Esophagus squamous epithelium (tissue), 5 donors: ENCODE measurements around the gene STK25. TPM values are rescaled to one million over a fixed set of nuclear protein-coding genes. Genes with fewer than 3 reads are reported as not detected.

Experiments
- DNase-seq: peaks from one replicate; lab custom pipeline; 2025; lab: John Stamatoyannopoulos, UW
- H3K27ac ChIP-seq, 4 donors: fragments of 200-600 bp; sonication (generic); one replicate each; pipeline ENCODE4 v1.5.1; 2016 to 2019; ENCODE audit warnings: mild to moderate bottlenecking in 1 of 4
- H3K27me3 ChIP-seq, 4 donors: fragments of 200-600 bp; sonication (generic); 1 replicate in 3 of 4; 2 replicates in 1 of 4; pipeline versions ENCODE4 v1.5.1 to v1.6.0; 2017 to 2021; ENCODE audit warnings: antibody characterized with exemption in 1 of 4
- H3K36me3 ChIP-seq, 3 donors: fragments of 200-600 bp; sonication (generic); one replicate each; pipeline ENCODE4 v1.5.1; 2016 to 2019
- H3K4me1 ChIP-seq, 3 donors: fragments of 200-600 bp; sonication (generic); one replicate each; pipeline ENCODE4 v1.5.1; 2017 to 2019
- H3K4me3 ChIP-seq, 4 donors: fragments of 200-600 bp; sonication (generic); 1 replicate in 3 of 4; 2 replicates in 1 of 4; pipeline ENCODE4 v1.5.1; 2016 to 2019; ENCODE audit warnings: mild to moderate bottlenecking in 2 of 4, moderate library complexity in 1 of 4
- H3K9me3 ChIP-seq, 3 donors: fragments of 200-600 bp; sonication (generic); one replicate each; pipeline ENCODE4 v1.5.1; 2016 to 2019
- CTCF ChIP-seq, 6 experiments: fragments of 450-650 bp in 4 of 6; fragments of 200-600 bp in 2 of 6; sonication (generic) in 2 of 6; IDR thresholded peaks; one replicate each; pipeline ENCODE4 v1.5.1; 2016 to 2019; ENCODE audit warnings: antibody characterized with exemption in 6 of 6, mild to moderate bottlenecking in 4 of 6, moderate library complexity in 4 of 6
- POLR2A ChIP-seq, 4 donors: fragments of 450-650 bp; IDR thresholded peaks; one replicate each; pipeline ENCODE4 v1.6.1; 2017; ENCODE audit warnings: antibody characterized with exemption in 4 of 4, mild to moderate bottlenecking in 4 of 4, moderate library complexity in 3 of 4
- WGBS, 2 donors: methylation state at CpG; one replicate each; pipeline ENCODE4 v1.1.5; 2018; 5-methylcytosine and 5-hydroxymethylcytosine counted together
- intact Hi-C: fragments of 100-400 bp; cut with DNase I; formaldehyde crosslinking; loops from one replicate; pipeline ENCODE4 v1.15.0; 2022
- total RNA-seq, 4 donors: library from RNA; depleted of rRNA; stranded (reverse); fragments of >200 nt; gene quantifications; one replicate each; pipeline ENCODE4 v1.1.0, GENCODE V29; 2016
- donor health status: DM: yes; HTN: yes; CAD: no.

STK25 gene
- total RNA-seq, 4 donors from 2014 or later: 137 to 156 (median 140) TPM

GRCh38 chr2:241489733-241490680 lies 18.4 kb downstream of the STK25 start:
- Histone ChIP-seq H3K4me3 (no peak overlapping the region), H3K27me3 (no peaks in the 10 kb centered on the region), H3K4me1 (peaks cover 0 to 17% (median 0%) of the 10 kb centered on the region in 3 donors), H3K9me3 (no peaks in the 10 kb centered on the region), H3K27ac (no peak overlapping the region), H3K36me3 (peaks cover 6 to 71% (median 10%) of the 10 kb centered on the region in 3 donors)
- intact Hi-C loops: no loop called here
- 86 to 100% methylated on average over 1 to 5 of the region's 15 CpGs for WGBS, 2 donors
- no peak for TF ChIP-seq CTCF (IDR thresholded peaks at IDR 0.05)
- no peak for TF ChIP-seq POLR2A (IDR thresholded peaks at IDR 0.05)
- no peak for DNase-seq

- H3K9me3 ChIP-seq: no peaks in the 10 kb centered on the region
- H3K27ac ChIP-seq: no peak overlapping the region
- intact Hi-C loops: no loop called here
- H3K4me1 ChIP-seq: peaks cover 0 to 17% (median 0%) of the 10 kb centered on the region in 3 donors
- WGBS, 2 donors: 86 to 93% methylated on average over 3 of the region's 3 CpGs
- H3K36me3 ChIP-seq: peaks cover 0 to 70% (median 1%) of the 10 kb centered on the region in 3 donors
- DNase-seq: no peak
- H3K27me3 ChIP-seq: no peaks in the 10 kb centered on the region
- H3K4me3 ChIP-seq: no peak overlapping the region
- TF ChIP-seq CTCF (IDR thresholded peaks at IDR 0.05): no peak
- no peak for TF ChIP-seq POLR2A (IDR thresholded peaks at IDR 0.05)
Measured at GRCh38 chr2:241489088-241489487, 19.3 kb downstream of the STK25 start.

- TF ChIP-seq POLR2A (IDR thresholded peaks at IDR 0.05): no peak
- TF ChIP-seq CTCF (IDR thresholded peaks at IDR 0.05): no peak
- no peak overlapping the region for H3K4me3 ChIP-seq
- no peak overlapping the region for H3K27ac ChIP-seq
- no peaks in the 10 kb centered on the region for H3K9me3 ChIP-seq
- no peaks in the 10 kb centered on the region for H3K27me3 ChIP-seq
- intact Hi-C loops: no loop called here
- peaks cover 0 to 7% (median 0%) of the 10 kb centered on the region in 3 donors for H3K4me1 ChIP-seq
- 79 to 93% methylated on average over 1 of the region's 1 CpG for WGBS, 2 donors
- H3K36me3 ChIP-seq: peaks cover 0 to 44% (median 4%) of the 10 kb centered on the region in 3 donors
- DNase-seq: no peak
Measured at GRCh38 chr2:241485172-241485911, 23.0 kb downstream of the STK25 start.

- 86 to 100% methylated on average over 4 of the region's 9 CpGs for WGBS, 2 donors
- DNase-seq: no peak
- no peak overlapping the region for H3K27ac ChIP-seq
- peaks cover 4 to 47% (median 4%) of the 10 kb centered on the region in 3 donors for H3K36me3 ChIP-seq
- intact Hi-C loops: no loop called here
- no peak overlapping the region for H3K4me3 ChIP-seq
- H3K4me1 ChIP-seq: no peaks in the 10 kb centered on the region
- H3K9me3 ChIP-seq: no peaks in the 10 kb centered on the region
- no peak for TF ChIP-seq POLR2A (IDR thresholded peaks at IDR 0.05)
- TF ChIP-seq CTCF (IDR thresholded peaks at IDR 0.05): no peak
- H3K27me3 ChIP-seq: no peaks in the 10 kb centered on the region
Measured at GRCh38 chr2:241483305-241483704, 25.1 kb downstream of the STK25 start.
